Measurements from ENCODE around the gene DAND5.

DAND5 gene

GRCh38 chr19:13022111-13022858 is 52.9 kb downstream of the DAND5 start:
- no peak for DNase-seq (ENCODE audit: low read depth in 2 of 2)

GRCh38 chr19:13022859-13023636 is 53.7 kb downstream of the DAND5 start:
- DNase-seq (ENCODE audit: low read depth in 2 of 2), result no peak

GRCh38 chr19:13023656-13024055 is 54.3 kb downstream of the DAND5 start:
- no peak for DNase-seq (ENCODE audit: low read depth in 2 of 2)
